HG03457 (cell line): ENCODE measurements around the gene TGFBR1.
"Not testable (repeated sequence)": the region's sequence is repeated elsewhere in the genome, so short reads cannot be mapped to it uniquely, and the experiment has no call there.

Source experiments
- ATAC-seq: cut with Tn5 transposase; IDR thresholded peaks from one replicate; pipeline ENCODE4 v1.9.1; 2021; ENCODE audit warnings: moderate number of reproducible peaks; ENCODE audit not compliant: unreplicated experiment

TGFBR1 gene

GRCh38 chr9:99075246-99075912 is 29.5 kb upstream of the TGFBR1 start:
- ATAC-seq = no peak

GRCh38 chr9:99076030-99076429 is 28.9 kb upstream of the TGFBR1 start:
- ATAC-seq = no peak

- ATAC-seq = no peak
These were observed 28.3 kb upstream of the TGFBR1 start for GRCh38 chr9:99076483-99077171.

GRCh38 chr9:99078717-99079116 is 26.2 kb upstream of the TGFBR1 start:
- ATAC-seq = no peak

GRCh38 chr9:99079542-99079941 is 25.4 kb upstream of the TGFBR1 start:
- no peak for ATAC-seq

- no peak for ATAC-seq
These were observed 21.9 kb upstream of the TGFBR1 start for GRCh38 chr9:99083051-99083450.

- ATAC-seq = no peak
These were observed 18.7 kb upstream of the TGFBR1 start for GRCh38 chr9:99085949-99086948.

- no peak for ATAC-seq
These were observed 17.5 kb upstream of the TGFBR1 start for GRCh38 chr9:99087462-99087861.

GRCh38 chr9:99090336-99091130 is 14.4 kb upstream of the TGFBR1 start:
- no peak for ATAC-seq

GRCh38 chr9:99092643-99093491 is 12.0 kb upstream of the TGFBR1 start:
- ATAC-seq = no peak

GRCh38 chr9:99093492-99093791 is 11.5 kb upstream of the TGFBR1 start:
- no peak for ATAC-seq

GRCh38 chr9:99095565-99095964 is 9.3 kb upstream of the TGFBR1 start:
- ATAC-seq = no peak

GRCh38 chr9:99096409-99096808 is 8.5 kb upstream of the TGFBR1 start:
- ATAC-seq = no peak

- not testable (repeated sequence) for ATAC-seq
These were observed 4.9 kb upstream of the TGFBR1 start for GRCh38 chr9:99099806-99100585.

- ATAC-seq = no peak
These were observed 3.6 kb upstream of the TGFBR1 start for GRCh38 chr9:99101271-99101670.

GRCh38 chr9:99101812-99102211 is 3.1 kb upstream of the TGFBR1 start:
- no peak for ATAC-seq

GRCh38 chr9:99103054-99103895 is 1.6 kb upstream of the TGFBR1 start:
- ATAC-seq = no peak

- no peak for ATAC-seq
These were observed 933 bp upstream of the TGFBR1 start for GRCh38 chr9:99103901-99104458.
